T47D (cell line): ENCODE results near the gene DPAGT1.
"Not testable (repeated sequence)": the region's sequence is repeated elsewhere in the genome, so short reads cannot be mapped to it uniquely, and the experiment has no call there.

Experiments
- DNase-seq, 2 experiments: peaks; one replicate each; pipeline versions ENCODE4 v3.0.0 to v3.0.0-alpha.2; 2011 to 2012; ENCODE audit warnings: low read depth in 1 of 2, low spot score in 1 of 2
- JUND ChIP-seq: IDR thresholded peaks from 2 replicates; pipeline ENCODE4 v1.6.1; 2012; ENCODE audit warnings: low read depth
- in situ Hi-C: cut with HindIII; loops from 2 replicates; pipeline ENCODE4 v1.10.0; 2016; ENCODE audit warnings: low sequenced_read_pairs, low pct_unique_long_range_greater_than_20kb

Gene DPAGT1

DNA sequence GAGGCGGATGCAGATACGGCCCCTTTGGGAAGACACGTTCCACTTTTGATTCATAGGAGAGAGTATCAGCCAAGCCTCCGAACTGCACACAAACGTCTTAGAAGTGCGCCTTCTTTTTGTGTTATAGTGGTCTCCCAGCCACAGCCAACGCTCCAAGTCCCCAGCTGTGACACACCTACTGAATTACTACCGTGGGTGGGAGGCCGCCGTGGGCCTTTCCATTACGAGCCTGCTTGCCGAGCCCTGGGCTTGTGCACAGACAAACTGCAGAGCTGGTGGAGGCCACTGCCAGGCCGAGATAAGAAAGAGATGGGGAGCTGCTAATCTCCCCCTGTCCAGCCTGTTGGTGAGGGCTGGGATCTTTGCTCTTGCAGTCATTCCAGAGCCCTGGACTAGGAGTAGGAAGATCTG is 16.2 kb downstream of the DPAGT1 start:
- no peak for TF ChIP-seq JUND
- in situ Hi-C loops = no loop called here
- DNase-seq = no peak

DNA sequence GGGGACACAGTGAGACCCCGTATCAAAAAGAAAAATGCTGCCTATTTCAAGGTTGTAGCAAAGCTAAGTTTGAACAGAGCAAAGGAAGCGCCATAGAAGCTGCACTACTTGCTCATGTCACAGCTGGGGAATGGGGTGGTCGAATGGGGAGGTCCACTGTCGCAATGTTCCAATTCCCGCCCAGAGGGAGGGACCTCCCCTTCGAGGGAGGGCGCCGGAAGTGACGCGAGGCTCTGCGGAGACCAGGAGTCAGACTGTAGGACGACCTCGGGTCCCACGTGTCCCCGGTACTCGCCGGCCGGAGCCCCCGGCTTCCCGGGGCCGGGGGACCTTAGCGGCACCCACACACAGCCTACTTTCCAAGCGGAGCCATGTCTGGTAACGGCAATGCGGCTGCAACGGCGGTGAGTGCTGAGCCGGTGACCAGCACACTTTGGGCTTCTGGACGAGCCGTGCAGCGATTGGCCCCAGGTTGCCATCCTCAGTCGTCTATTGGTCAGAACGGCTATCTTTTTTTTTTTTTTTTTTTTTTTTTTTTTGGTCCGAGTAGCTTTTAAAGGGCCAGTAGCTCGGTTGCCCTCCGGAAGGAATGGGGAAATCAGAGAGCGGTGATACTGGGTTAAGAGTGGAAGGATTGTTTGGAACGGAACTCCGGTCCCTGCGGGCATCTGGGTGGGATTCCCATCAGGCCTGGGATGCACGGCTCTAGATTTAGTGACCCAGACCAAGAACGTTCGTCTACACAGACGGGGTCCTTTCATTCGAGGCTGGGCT is 16.8 kb downstream of the DPAGT1 start, which contains the start of gene HMBS:
Gene HMBS (plus strand): TSS at position 219 of the 774 bp plus-strand sequence. CDS start 153 bp downstream, at position 372.
- DNase-seq = peak; percentile 83 to 98
- TF ChIP-seq JUND = no peak
- in situ Hi-C loops = no loop called here

- in situ Hi-C loops = no loop called here
- no peak for DNase-seq
- TF ChIP-seq JUND = no peak
Measured at GRCh38 chr11:119081682-119082260, 19.9 kb downstream of the DPAGT1 start.

DNA sequence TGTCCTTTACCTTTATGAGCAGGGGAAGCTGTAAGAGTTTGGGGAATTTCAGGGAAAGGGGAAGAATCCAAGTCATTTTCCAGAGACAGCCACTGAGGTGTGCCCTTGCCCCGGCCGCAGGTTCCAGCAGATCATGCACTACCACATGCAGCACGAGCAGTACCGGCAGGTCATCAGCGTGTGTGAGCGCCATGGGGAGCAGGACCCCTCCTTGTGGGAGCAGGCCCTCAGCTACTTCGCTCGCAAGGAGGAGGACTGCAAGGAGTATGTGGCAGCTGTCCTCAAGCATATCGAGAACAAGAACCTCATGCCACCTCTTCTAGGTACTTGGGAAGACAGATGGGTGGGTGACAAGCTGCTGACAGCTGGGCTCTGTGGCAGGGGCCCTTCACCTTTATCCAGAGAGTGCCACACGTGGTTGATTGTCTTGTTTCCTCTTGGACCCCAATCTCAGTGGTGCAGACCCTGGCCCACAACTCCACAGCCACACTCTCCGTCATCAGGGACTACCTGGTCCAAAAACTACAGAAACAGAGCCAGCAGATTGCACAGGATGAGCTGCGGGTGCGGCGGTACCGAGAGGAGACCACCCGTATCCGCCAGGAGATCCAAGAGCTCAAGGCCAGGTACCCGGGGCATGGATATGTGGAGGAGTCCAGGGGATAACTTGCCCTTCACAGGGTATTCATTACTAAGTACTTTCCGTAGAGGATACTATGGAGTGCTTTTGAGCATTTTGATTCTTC is 22.8 kb downstream of the DPAGT1 start:
- no peak for DNase-seq
- in situ Hi-C loops = no loop called here
- TF ChIP-seq JUND = no peak

DNA sequence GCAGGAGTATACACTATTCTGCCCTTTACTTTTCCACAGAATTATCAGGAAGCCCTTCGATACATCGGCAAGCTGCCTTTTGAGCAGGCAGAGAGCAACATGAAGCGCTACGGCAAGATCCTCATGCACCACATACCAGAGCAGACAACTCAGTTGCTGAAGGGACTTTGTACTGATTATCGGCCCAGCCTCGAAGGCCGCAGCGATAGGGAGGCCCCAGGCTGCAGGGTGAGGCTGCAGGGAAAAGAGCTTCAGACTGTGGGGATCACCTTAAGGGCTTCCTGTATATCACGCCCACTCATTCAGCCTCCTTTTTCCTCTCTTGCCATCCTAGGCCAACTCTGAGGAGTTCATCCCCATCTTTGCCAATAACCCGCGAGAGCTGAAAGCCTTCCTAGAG is 23.8 kb downstream of the DPAGT1 start:
- no peak for DNase-seq
- TF ChIP-seq JUND = no peak
- in situ Hi-C loops = no loop called here

- DNase-seq = peak; percentile 98 to 99
- in situ Hi-C loops = no loop called here
- no peak for TF ChIP-seq JUND
Measured at GRCh38 chr11:119067371-119068222, 34.1 kb downstream of the DPAGT1 start, which contains the start of gene VPS11. VPS11 (plus strand) TSS chr11:119067818; CDS start chr11:119067824, 6 bp downstream.

- TF ChIP-seq JUND = no peak
- peak in 1 of 2 experiments; percentile 76 for DNase-seq
- in situ Hi-C loops = no loop called here
Measured at GRCh38 chr11:119065369-119065768, 36.3 kb downstream of the DPAGT1 start.

DNA sequence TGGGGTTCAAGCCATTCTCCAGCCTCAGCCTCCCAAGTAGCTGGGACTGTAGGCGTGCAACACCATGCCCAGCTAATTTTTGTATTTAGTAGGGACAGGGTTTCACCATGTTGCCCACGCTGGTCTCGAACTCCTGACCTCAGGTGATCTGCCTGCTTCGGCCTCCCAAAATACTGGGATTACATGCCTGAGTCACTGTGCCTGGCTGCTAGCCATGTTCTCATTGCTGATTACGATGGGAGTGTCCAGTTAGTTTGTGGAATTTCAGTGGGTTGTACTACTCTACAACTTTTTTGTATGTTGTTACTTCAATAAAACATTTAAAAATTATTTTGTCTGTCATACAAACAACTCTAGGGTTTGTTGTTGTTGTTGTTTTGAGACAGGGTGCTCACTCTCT is 38.9 kb downstream of the DPAGT1 start:
- DNase-seq = no peak
- no peak for TF ChIP-seq JUND
- in situ Hi-C loops = no loop called here

GRCh38 chr11:119061256-119061655 is 40.4 kb downstream of the DPAGT1 start:
- no peak for TF ChIP-seq JUND
- in situ Hi-C loops = no loop called here
- DNase-seq = no peak

- in situ Hi-C loops = not testable (repeated sequence)
Measured at GRCh38 chr11:119059128-119059527, 42.5 kb downstream of the DPAGT1 start.

GRCh38 chr11:119057000-119057769 is 44.5 kb downstream of the DPAGT1 start, which contains the start of gene HYOU1:
HYOU1 (minus strand) TSS chr11:119057205; CDS start chr11:119056160, 1,045 bp downstream.
- in situ Hi-C loops = no loop called here
- peak; percentile 99 for DNase-seq
- TF ChIP-seq JUND = no peak; the same call in 1 of the 2 replicates

More at GRCh38 chr11:119059128-119059527, 42.5 kb downstream of the DPAGT1 start:
- DNase-seq = not testable (repeated sequence)
